T-helper 2 cell (primary cell): ENCODE measurements around the gene JADE2.
"Not testable (repeated sequence)": the region's sequence is repeated elsewhere in the genome, so short reads cannot be mapped to it uniquely, and the experiment has no call there.

Experiments used
- DNase-seq, 5 experiments: peaks; one replicate each; pipeline versions ENCODE4 v3.0.0 to v3.0.0-alpha.2; 2012 to 2022

Gene JADE2

GRCh38 chr5:134552301-134552700 is 26.8 kb downstream of the JADE2 start:
- DNase-seq: no peak

- not testable (repeated sequence) for DNase-seq
Measured at GRCh38 chr5:134552716-134553115, 27.2 kb downstream of the JADE2 start.

- DNase-seq: no peak
Measured at GRCh38 chr5:134553821-134554267, 28.4 kb downstream of the JADE2 start.

- peak; percentile 28 to 74 (median 42) for DNase-seq
Measured at GRCh38 chr5:134554319-134555222, 29.1 kb downstream of the JADE2 start.

- peak in 1 of 5 experiments; percentile 41 for DNase-seq
Measured at GRCh38 chr5:134555223-134555889, 29.9 kb downstream of the JADE2 start.

GRCh38 chr5:134555890-134556311 is 30.4 kb downstream of the JADE2 start:
- DNase-seq: peak; percentile 60 to 91 (median 78)

- DNase-seq: peak in 1 of 5 experiments; percentile 39
Measured at GRCh38 chr5:134556588-134556987, 31.1 kb downstream of the JADE2 start.

- no peak for DNase-seq
Measured at GRCh38 chr5:134556994-134557393, 31.5 kb downstream of the JADE2 start.

GRCh38 chr5:134559672-134560071 is 34.2 kb downstream of the JADE2 start:
- DNase-seq: no peak

- DNase-seq: no peak
Measured at GRCh38 chr5:134560698-134561097, 35.2 kb downstream of the JADE2 start.

- DNase-seq: peak in 1 of 5 experiments; percentile 10
Measured at GRCh38 chr5:134561871-134562296, 36.4 kb downstream of the JADE2 start.

- no peak for DNase-seq
Measured at GRCh38 chr5:134563221-134563620, 37.8 kb downstream of the JADE2 start.

GRCh38 chr5:134563962-134564361 is 38.5 kb downstream of the JADE2 start:
- no peak for DNase-seq

- DNase-seq: no peak
Measured at GRCh38 chr5:134564396-134564795, 38.9 kb downstream of the JADE2 start.

GRCh38 chr5:134565791-134566740 is 40.6 kb downstream of the JADE2 start:
- no peak for DNase-seq

- DNase-seq: no peak
Measured at GRCh38 chr5:134566741-134567221, 41.3 kb downstream of the JADE2 start.

GRCh38 chr5:134567641-134568336 is 42.3 kb downstream of the JADE2 start:
- DNase-seq: no peak

- no peak for DNase-seq
Measured at GRCh38 chr5:134568337-134568700, 42.8 kb downstream of the JADE2 start.

GRCh38 chr5:134568761-134569695 is 43.6 kb downstream of the JADE2 start:
- DNase-seq: no peak

- DNase-seq: no peak
Measured at GRCh38 chr5:134569758-134570364, 44.4 kb downstream of the JADE2 start.
